ENCODE measurements around the gene ASAH2.

- TF ChIP-seq CTCF (IDR thresholded peaks at IDR 0.05): no peak
- TF ChIP-seq EP300 (IDR thresholded peaks at IDR 0.05): no peak
- TF ChIP-seq POLR2A (IDR thresholded peaks at IDR 0.05): no peak
Measured at GRCh38 chr10:50234486-50234885, 16.8 kb downstream of the ASAH2 start.
